Fibroblast of lung (primary cell): Measurements from ENCODE around the gene SOX13. TPM values are rescaled to one million over a fixed set of nuclear protein-coding genes. Genes with fewer than 3 reads are reported as not detected.

Experiments used
- DNase-seq, 2 donors: peaks; one replicate each; pipeline versions ENCODE4 v3.0.0 to v3.0.0-alpha.2; 2010; ENCODE audit warnings: low read depth in 2 of 2
- H2AFZ ChIP-seq: 2 replicates; pipeline ENCODE4 v1.5.1; 2012; ENCODE audit warnings: low read length, control low read depth, inconsistent platforms
- H3K27ac ChIP-seq: 2 replicates; pipeline ENCODE4 v1.5.1; 2011; ENCODE audit warnings: low read length, control low read depth; ENCODE audit not compliant: insufficient read depth
- H3K27me3 ChIP-seq: 2 replicates; pipeline ENCODE4 v1.5.1; 2011; ENCODE audit warnings: mild to moderate bottlenecking, low read length; ENCODE audit not compliant: control insufficient read depth, insufficient read depth
- H3K36me3 ChIP-seq: 2 replicates; pipeline ENCODE4 v1.5.1; 2011; ENCODE audit warnings: low read length; ENCODE audit not compliant: control insufficient read depth, insufficient read depth
- H3K4me1 ChIP-seq: 2 replicates; pipeline ENCODE4 v1.5.1; 2011; ENCODE audit warnings: low read length; ENCODE audit not compliant: control insufficient read depth, insufficient read depth; ENCODE audit errors: extremely low read depth
- H3K4me2 ChIP-seq: 2 replicates; pipeline ENCODE4 v1.5.1; 2011; ENCODE audit warnings: low read length, control low read depth; ENCODE audit not compliant: insufficient read depth; ENCODE audit errors: extremely low read depth
- H3K4me3 ChIP-seq, 4 experiments: fragments of 200-600 bp in 1 of 4; sonication (generic) in 1 of 4; replicated peaks in 1 of 4; 2 replicates each; pipeline ENCODE4 v1.5.1; 2011 to 2016; ENCODE audit warnings: low read length in 4 of 4, low read depth in 3 of 4, mild to moderate bottlenecking in 3 of 4, control low read depth in 2 of 4, inconsistent platforms in 1 of 4, mixed read lengths in 1 of 4; ENCODE audit not compliant: insufficient read depth in 1 of 4; ENCODE audit errors: control extremely low read depth in 1 of 4
- H3K79me2 ChIP-seq: 2 replicates; pipeline ENCODE4 v1.5.1; 2012; ENCODE audit warnings: mild to moderate bottlenecking, low read length, inconsistent platforms; ENCODE audit not compliant: control insufficient read depth, insufficient read depth
- H3K9ac ChIP-seq: 2 replicates; pipeline ENCODE4 v1.5.1; 2011; ENCODE audit warnings: mild to moderate bottlenecking, low read length, control low read depth; ENCODE audit not compliant: insufficient read depth
- H3K9me3 ChIP-seq: 2 replicates; pipeline ENCODE4 v1.5.1; 2012; ENCODE audit warnings: low read depth, low read length; ENCODE audit not compliant: control insufficient read depth, insufficient read depth
- H4K20me1 ChIP-seq: 2 replicates; pipeline ENCODE4 v1.5.1; 2011; ENCODE audit warnings: low read length; ENCODE audit not compliant: control insufficient read depth, insufficient read depth; ENCODE audit errors: extremely low read depth
- EZH2 ChIP-seq: IDR thresholded peaks from 2 replicates; pipeline ENCODE4 v1.5.1; 2012; ENCODE audit warnings: low read length, control low read depth, mild to moderate bottlenecking; ENCODE audit errors: missing control alignments
- polyA plus RNA-seq, 2 donors: library from polyadenylated mRNA; depleted of rRNA in 1 of 2; stranded (reverse) in 1 of 2; unstranded in 1 of 2; fragments of >200 nt; gene quantifications; 2 replicates each; pipeline ENCODE4 v1.2.1, GENCODE V29; 2011 to 2012; ENCODE audit warnings: missing spikeins in 1 of 2
- total RNA-seq: library from RNA; depleted of rRNA; stranded (reverse); fragments of >200 nt; gene quantifications from 2 replicates; pipeline ENCODE4 v1.2.1, GENCODE V29; 2014
- TF ChIP-seq, protein P1 (sequence below), 2 donors: IDR thresholded peaks in 1 of 2; conservative IDR thresholded peaks in 1 of 2; 1 replicate in 1 of 2; 2 replicates in 1 of 2; pipeline ENCODE4 v1.5.1; 2011 to 2012; ENCODE audit warnings: low read length in 2 of 2, control low read depth in 1 of 2, inconsistent platforms in 1 of 2, low read depth in 1 of 2, mild to moderate bottlenecking in 1 of 2

The SOX13 gene
- total and polyA plus RNA-seq, 2 donors (not counting 1 experiment from before 2014, with no cell fraction given), result 2.0 to 5.5 TPM

DNA sequence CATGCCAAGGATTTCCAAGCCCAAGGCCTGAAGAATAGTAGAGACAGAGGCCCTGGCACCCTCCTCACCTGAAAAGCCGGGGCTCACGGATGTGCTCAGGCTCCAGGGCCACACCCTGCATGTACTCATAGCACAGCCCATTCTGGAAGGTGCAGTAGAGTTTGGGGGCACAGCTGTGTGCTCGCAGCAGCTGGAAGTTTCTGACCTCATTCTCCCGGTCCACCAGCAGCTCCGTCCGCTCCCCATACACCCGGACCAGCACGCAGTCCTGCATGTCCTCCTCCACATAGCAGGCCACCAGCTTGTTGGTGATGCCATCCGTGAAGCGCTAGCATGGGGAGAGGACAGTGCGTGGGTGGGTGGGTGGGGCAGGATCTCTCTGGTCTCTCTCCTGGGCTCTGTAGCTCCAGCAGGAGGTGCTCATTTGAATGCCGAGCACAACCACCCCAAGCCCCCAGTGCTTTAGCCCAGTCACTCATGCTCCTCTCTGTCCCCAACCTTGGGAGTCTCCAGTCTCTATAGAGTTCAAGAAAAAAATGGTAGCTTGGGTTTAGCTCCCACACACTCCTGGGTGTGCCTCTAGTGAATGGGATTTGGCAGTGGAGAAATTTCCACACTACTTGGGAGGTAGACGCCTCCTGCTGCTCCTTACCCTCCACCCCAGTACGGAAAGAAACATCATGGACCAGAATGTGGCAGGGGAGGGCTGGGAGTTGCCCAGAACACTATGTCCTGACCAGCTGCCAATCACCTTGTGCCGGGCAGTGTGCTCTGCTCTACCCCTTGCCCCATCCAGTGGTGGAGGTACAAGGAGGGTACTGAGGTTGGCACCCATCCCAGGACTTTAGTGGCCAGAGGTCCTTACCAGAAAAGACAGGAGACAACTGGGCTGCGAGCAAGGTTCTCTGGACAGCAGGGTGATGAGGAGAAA lies 77.0 kb downstream of the SOX13 start:
- Histone ChIP-seq H3K27me3 (peaks cover 29% of the 10 kb centered on the region), H3K79me2 (no peaks in the 10 kb centered on the region), H3K4me3 (no peak overlapping the region), H3K4me1 (no peaks in the 10 kb centered on the region), H3K27ac (no peak overlapping the region), H3K9me3 (no peaks in the 10 kb centered on the region), H2AFZ (no peak overlapping the region), H4K20me1 (no peaks in the 10 kb centered on the region), H3K9ac (no peak overlapping the region), H3K36me3 (no peaks in the 10 kb centered on the region), H3K4me2 (no peak overlapping the region)
- TF ChIP-seq, protein P1, sequence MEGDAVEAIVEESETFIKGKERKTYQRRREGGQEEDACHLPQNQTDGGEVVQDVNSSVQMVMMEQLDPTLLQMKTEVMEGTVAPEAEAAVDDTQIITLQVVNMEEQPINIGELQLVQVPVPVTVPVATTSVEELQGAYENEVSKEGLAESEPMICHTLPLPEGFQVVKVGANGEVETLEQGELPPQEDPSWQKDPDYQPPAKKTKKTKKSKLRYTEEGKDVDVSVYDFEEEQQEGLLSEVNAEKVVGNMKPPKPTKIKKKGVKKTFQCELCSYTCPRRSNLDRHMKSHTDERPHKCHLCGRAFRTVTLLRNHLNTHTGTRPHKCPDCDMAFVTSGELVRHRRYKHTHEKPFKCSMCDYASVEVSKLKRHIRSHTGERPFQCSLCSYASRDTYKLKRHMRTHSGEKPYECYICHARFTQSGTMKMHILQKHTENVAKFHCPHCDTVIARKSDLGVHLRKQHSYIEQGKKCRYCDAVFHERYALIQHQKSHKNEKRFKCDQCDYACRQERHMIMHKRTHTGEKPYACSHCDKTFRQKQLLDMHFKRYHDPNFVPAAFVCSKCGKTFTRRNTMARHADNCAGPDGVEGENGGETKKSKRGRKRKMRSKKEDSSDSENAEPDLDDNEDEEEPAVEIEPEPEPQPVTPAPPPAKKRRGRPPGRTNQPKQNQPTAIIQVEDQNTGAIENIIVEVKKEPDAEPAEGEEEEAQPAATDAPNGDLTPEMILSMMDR (conservative IDR thresholded peaks at IDR 0.05 in 1 of 2, IDR thresholded peaks at IDR 0.05 in 1 of 2; ENCODE audit: low read depth in 1 of 2, low read length in 2 of 2), result no peak
- TF ChIP-seq EZH2, result no peak
- DNase-seq, result no peak

DNA sequence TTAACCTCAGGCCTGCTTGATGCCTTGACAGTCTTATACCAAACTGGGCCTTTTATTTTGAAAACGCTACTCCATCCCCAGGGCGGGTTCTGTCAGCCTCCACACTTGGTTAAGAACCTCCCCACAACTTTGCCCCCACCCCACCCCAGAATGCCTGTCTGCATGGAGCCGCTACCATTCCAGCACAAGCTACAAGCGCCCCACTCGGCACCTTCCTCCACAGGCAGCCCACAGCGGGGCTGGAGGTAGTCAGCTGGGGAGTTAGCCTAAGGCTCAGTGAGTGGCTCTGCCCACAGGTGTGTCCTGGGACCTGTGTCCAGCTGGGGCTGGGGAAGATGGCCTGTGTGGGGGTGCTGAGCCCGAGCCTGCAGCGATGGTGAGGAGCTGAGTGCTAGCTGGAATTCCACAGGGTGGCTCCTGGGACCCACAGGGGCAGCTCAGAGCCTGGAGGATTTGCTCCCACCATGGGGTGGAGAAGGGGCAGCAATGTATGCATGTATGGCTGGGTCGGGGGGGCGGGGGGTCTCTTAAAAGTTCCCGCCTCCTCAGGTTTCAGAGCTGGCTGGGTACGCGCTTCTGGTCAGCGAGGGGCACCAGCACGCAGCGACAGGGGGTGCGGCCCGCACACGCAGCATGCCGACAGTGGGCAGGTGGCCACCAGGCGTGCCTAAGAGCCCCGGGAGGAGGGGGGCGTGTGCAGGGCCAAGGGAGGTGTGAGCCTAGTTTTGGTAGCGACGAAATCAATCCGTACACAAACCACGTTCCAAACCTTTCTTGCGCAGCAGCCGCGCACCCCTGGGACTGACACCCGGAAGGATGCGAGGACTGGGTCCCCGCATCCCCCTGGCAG lies 78.0 kb downstream of the SOX13 start:
- no peak overlapping the region for H3K9ac ChIP-seq
- no peaks in the 10 kb centered on the region for H3K79me2 ChIP-seq
- no peaks in the 10 kb centered on the region for H3K9me3 ChIP-seq
- TF ChIP-seq, protein P1 (conservative IDR thresholded peaks at IDR 0.05 in 1 of 2, IDR thresholded peaks at IDR 0.05 in 1 of 2; ENCODE audit: low read depth in 1 of 2, low read length in 2 of 2), result no peak
- peak; percentile 95 for TF ChIP-seq EZH2
- H3K4me1 ChIP-seq, result no peaks in the 10 kb centered on the region
- H3K27me3 ChIP-seq, result peaks cover 29% of the 10 kb centered on the region
- no peaks in the 10 kb centered on the region for H3K36me3 ChIP-seq
- H3K4me3 ChIP-seq, result peak overlapping the region in 3 of 4 experiments; percentile 37 to 62 (median 45)
- DNase-seq, result no peak
- no peak overlapping the region for H3K27ac ChIP-seq
- H2AFZ ChIP-seq, result peak overlapping the region; percentile 49
- no peaks in the 10 kb centered on the region for H4K20me1 ChIP-seq
- H3K4me2 ChIP-seq, result peak overlapping the region; percentile 68
